ENCODE measurements around the gene STMP1.

STMP1 gene

GRCh38 chr7:135672560-135673359, 10.4 kb downstream of the STMP1 start:
- no peak overlapping the region for H3K4me3 ChIP-seq (ENCODE audit: low read depth, low read length)
- H3K27ac ChIP-seq: no peak overlapping the region
- H3K9me3 ChIP-seq (ENCODE audit: severe bottlenecking): no peaks in the 10 kb centered on the region
- no peaks in the 10 kb centered on the region for H3K27me3 ChIP-seq (ENCODE audit: insufficient read depth, low read depth, severe bottlenecking)
- TF ChIP-seq CTCF (IDR thresholded peaks at IDR 0.05; ENCODE audit: low read depth, low read length): peak; percentile 75
- DNase-seq: peak; percentile 30
- H3K36me3 ChIP-seq: no peaks in the 10 kb centered on the region; the same call in 1 of the 2 replicates

- Histone ChIP-seq H3K27ac (no peak overlapping the region), H3K9me3 (ENCODE audit: severe bottlenecking) (no peaks in the 10 kb centered on the region), H3K36me3 (peaks cover 2% of the 10 kb centered on the region; the same call in 1 of the 2 replicates), H3K4me3 (ENCODE audit: low read depth, low read length) (no peak overlapping the region), H3K27me3 (ENCODE audit: insufficient read depth, low read depth, severe bottlenecking) (no peaks in the 10 kb centered on the region)
- no peak for TF ChIP-seq CTCF (IDR thresholded peaks at IDR 0.05; ENCODE audit: low read depth, low read length)
- DNase-seq: no peak
Measured at GRCh38 chr7:135673360-135673706, 11.0 kb downstream of the STMP1 start.

- no peak overlapping the region for H3K4me3 ChIP-seq (ENCODE audit: low read depth, low read length)
Measured at GRCh38 chr7:135678612-135679575, 16.6 kb downstream of the STMP1 start.

GRCh38 chr7:135681762-135682161, 19.4 kb downstream of the STMP1 start:
- Histone ChIP-seq H3K27ac (no peak overlapping the region), H3K27me3 (ENCODE audit: insufficient read depth, low read depth, severe bottlenecking) (no peaks in the 10 kb centered on the region), H3K9me3 (ENCODE audit: severe bottlenecking) (no peaks in the 10 kb centered on the region), H3K4me3 (ENCODE audit: low read depth, low read length) (no peak overlapping the region), H3K36me3 (0 out of 2 replicates have a peak, but pooled peaks cover 3% of the 10 kb centered on the region)
- no peak for TF ChIP-seq CTCF (IDR thresholded peaks at IDR 0.05; ENCODE audit: low read depth, low read length)
- no peak for DNase-seq

More at GRCh38 chr7:135678612-135679575, 16.6 kb downstream of the STMP1 start:
- no peak for TF ChIP-seq CTCF (IDR thresholded peaks at IDR 0.05; ENCODE audit: low read depth, low read length)
- Histone ChIP-seq H3K9me3 (ENCODE audit: severe bottlenecking) (no peaks in the 10 kb centered on the region), H3K36me3 (peaks cover 3% of the 10 kb centered on the region; the same call in 1 of the 2 replicates), H3K27me3 (ENCODE audit: insufficient read depth, low read depth, severe bottlenecking) (no peaks in the 10 kb centered on the region), H3K27ac (no peak overlapping the region)
- DNase-seq: no peak

GRCh38 chr7:135682191-135682590, 19.9 kb downstream of the STMP1 start:
- H3K27ac ChIP-seq: no peak overlapping the region
- DNase-seq: no peak

More at GRCh38 chr7:135682191-135682590, 19.9 kb downstream of the STMP1 start:
- TF ChIP-seq CTCF (IDR thresholded peaks at IDR 0.05; ENCODE audit: low read depth, low read length): no peak
- Histone ChIP-seq H3K36me3 (0 out of 2 replicates have a peak, but pooled peaks cover 3% of the 10 kb centered on the region), H3K27me3 (ENCODE audit: insufficient read depth, low read depth, severe bottlenecking) (no peaks in the 10 kb centered on the region), H3K9me3 (ENCODE audit: severe bottlenecking) (no peaks in the 10 kb centered on the region), H3K4me3 (ENCODE audit: low read depth, low read length) (no peak overlapping the region)
